GM18858 (cell line): ENCODE results near the gene WDR62.
"Not testable (repeated sequence)": the region's sequence is repeated elsewhere in the genome, so short reads cannot be mapped to it uniquely, and the experiment has no call there.

Experiments
- ATAC-seq: cut with Tn5 transposase; IDR thresholded peaks from one replicate; pipeline ENCODE4 v1.9.1; 2021; ENCODE audit not compliant: unreplicated experiment

Gene WDR62

GRCh38 chr19:36106991-36107390 lies 52.3 kb downstream of the WDR62 start:
- no peak for ATAC-seq

GRCh38 chr19:36108684-36109083 lies 54.0 kb downstream of the WDR62 start:
- ATAC-seq: no peak

GRCh38 chr19:36110487-36111199 lies 55.9 kb downstream of the WDR62 start, which contains the start of gene OVOL3:
Gene OVOL3 (plus strand): TSS chr19:36111143. CDS start chr19:36111203, 60 bp downstream.
- no peak for ATAC-seq

- no peak for ATAC-seq
Measured at GRCh38 chr19:36111200-36111539, 56.5 kb downstream of the WDR62 start.

GRCh38 chr19:36112678-36113077 lies 58.0 kb downstream of the WDR62 start:
- ATAC-seq: no peak

GRCh38 chr19:36113425-36113824 lies 58.7 kb downstream of the WDR62 start:
- ATAC-seq: no peak

GRCh38 chr19:36113894-36114720 lies 59.4 kb downstream of the WDR62 start:
- no peak for ATAC-seq

- ATAC-seq: peak; percentile 62
Measured at GRCh38 chr19:36114721-36115452, 60.2 kb downstream of the WDR62 start, which contains the start of gene POLR2I. Gene POLR2I (minus strand): TSS chr19:36114875. CDS start chr19:36114856, 19 bp downstream.

- peak; percentile 2 for ATAC-seq
Measured at GRCh38 chr19:36115453-36116343, 61.0 kb downstream of the WDR62 start, which contains the start of gene TBCB. Gene TBCB (plus strand): TSS chr19:36115468. CDS start chr19:36115561, 93 bp downstream.

- ATAC-seq: no peak
Measured at GRCh38 chr19:36116344-36116637, 61.6 kb downstream of the WDR62 start.

GRCh38 chr19:36120092-36120983 lies 65.6 kb downstream of the WDR62 start:
- ATAC-seq: no peak

GRCh38 chr19:36120984-36121358 lies 66.3 kb downstream of the WDR62 start:
- no peak for ATAC-seq

- ATAC-seq: no peak
Measured at GRCh38 chr19:36121486-36122124, 66.9 kb downstream of the WDR62 start.

- ATAC-seq: no peak
Measured at GRCh38 chr19:36125557-36125956, 70.9 kb downstream of the WDR62 start.

GRCh38 chr19:36128392-36128736 lies 73.7 kb downstream of the WDR62 start:
- no peak for ATAC-seq

- ATAC-seq: not testable (repeated sequence)
Measured at GRCh38 chr19:36131221-36131620, 76.5 kb downstream of the WDR62 start.

- not testable (repeated sequence) for ATAC-seq
Measured at GRCh38 chr19:36134867-36135266, 80.2 kb downstream of the WDR62 start.

- no peak for ATAC-seq
Measured at GRCh38 chr19:36136964-36137686, 82.4 kb downstream of the WDR62 start.

- no peak for ATAC-seq
Measured at GRCh38 chr19:36139120-36139472, 84.4 kb downstream of the WDR62 start.
